NAMALWA (cell line): ENCODE results near the gene FMC1.
"Not testable (repeated sequence)": the region's sequence is repeated elsewhere in the genome, so short reads cannot be mapped to it uniquely, and the experiment has no call there.

Experiments
- DNase-seq: peaks from one replicate; pipeline ENCODE4 v3.0.0-alpha.2; 2015; ENCODE audit warnings: low spot score

The FMC1 gene

DNA sequence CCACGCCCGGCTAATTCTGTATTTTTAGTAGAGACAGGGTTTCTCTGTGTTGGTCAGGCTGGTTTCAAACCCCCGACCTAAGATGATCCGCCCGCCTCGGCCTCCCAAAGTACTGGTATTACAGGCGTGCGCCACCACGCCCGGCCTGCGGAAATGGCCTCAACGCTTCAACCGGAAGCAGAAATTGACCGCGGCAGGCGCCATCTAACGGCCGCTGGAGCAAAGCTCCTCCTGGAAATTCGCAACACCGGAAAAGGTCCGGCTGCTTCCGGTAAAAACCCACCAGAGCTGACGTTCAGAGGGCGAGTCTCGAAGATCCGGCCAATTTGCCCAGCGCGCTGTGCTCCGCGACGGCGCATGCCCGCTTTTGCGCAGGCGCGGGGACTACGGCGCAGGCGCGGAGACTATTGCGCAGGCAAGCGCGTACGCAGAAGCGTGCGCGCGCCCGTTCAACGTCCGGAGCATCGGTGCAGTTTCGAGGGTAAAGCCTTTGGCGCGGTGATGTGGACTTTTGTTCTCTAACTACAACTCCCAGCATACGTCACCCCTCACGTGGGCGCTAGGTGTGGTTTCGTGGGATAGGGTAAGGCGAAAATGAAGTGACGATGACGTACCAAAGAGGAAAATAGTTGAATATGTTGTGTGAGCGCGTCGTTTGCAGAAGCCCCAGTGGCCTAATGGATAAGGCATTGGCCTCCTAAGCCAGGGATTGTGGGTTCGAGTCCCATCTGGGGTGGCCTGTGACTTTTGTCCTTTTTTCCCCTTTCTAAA is 915 bp upstream of the FMC1 start:
- DNase-seq: peak; percentile 100

DNA sequence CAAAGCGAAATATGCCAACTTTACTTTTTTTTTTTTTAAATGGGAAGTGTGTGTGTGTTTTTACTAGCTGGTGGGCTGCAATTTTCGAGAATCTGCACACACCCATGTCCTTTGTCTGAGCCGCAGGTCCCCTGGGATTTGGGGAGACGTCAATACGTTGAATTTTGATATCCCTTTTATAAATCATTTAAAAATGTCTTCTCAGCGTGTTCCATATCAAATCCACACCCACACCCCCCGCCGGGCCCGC is 404 bp upstream of the FMC1 start:
- no peak for DNase-seq

DNA sequence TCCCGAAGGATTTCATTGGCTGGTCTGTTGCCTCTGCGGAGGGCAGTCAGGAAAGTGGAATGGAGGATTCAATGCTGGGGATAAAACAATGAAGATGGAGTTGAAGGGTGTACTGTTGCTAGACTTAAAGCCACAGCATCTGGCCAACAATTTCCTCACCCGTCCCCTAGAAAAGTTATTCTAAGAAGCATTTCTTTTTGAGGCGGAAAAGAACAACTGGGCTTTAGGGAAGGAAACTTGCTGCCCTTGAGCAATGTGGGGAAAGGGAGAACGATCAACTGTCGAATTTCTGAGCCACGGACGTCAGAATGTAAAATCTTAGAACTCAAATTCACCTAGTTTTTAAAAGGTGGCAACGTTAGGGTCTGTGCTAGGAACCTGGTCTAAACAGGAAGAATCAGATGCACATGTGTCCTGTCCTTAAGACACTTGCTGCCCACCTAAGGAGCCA is 664 bp downstream of the FMC1 start:
- no peak for DNase-seq

DNA sequence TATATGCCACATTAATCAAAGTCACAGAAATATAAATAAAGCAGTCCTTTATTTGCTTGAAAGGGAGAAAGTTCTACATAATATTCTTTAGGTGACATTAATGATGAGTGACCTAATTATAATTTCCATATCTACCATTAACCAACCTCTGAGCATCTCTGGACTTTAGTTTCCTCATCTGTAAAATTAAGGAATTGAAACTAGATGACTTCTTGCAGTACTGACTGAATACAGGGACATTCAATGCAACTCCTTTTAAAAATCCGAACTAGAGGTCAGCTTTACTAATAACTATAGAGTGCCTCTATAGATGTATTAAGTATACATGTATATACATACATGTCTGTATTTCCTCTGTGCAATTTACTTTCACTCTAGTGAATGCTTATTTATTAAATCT is 3.9 kb downstream of the FMC1 start:
- peak; percentile 52 for DNase-seq

DNA sequence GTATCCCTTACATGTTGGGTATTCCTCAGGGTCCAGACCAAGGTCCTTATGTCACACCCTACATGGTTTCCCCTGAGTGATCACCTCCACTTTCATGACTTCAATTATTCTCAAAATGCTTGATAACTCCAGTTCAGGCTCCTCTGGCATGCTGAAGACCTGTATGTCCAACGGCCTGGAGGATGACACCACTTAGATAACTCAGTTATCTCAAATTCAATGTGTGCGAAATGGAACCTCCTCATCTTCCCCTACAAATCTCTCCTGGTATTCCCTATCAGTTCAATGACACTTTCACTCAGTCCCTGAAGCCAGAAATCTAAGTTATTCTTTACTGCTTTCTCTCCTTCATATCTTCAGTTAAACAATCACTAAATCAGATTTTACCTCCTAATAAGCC is 9.9 kb downstream of the FMC1 start:
- DNase-seq: no peak

DNA sequence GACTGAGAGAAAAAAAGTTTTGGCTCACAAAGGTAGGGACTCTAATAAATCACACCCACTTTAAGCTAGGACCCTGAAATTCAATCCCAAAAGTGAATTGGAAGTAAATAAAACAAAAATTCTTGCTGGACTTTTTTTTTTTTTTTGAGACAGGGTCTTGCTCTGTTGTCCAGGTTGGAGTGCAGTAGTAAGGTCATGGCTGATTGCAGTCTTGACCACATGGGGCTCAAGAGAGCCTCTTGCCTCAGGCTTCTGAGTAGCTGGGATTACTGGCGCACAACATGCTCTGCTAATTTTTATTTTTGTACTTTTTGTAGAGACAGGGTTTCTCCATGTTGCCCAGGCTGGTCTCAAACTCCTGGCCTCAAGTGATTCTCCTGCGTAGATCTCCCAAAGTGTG is 13.6 kb downstream of the FMC1 start:
- no peak for DNase-seq

DNA sequence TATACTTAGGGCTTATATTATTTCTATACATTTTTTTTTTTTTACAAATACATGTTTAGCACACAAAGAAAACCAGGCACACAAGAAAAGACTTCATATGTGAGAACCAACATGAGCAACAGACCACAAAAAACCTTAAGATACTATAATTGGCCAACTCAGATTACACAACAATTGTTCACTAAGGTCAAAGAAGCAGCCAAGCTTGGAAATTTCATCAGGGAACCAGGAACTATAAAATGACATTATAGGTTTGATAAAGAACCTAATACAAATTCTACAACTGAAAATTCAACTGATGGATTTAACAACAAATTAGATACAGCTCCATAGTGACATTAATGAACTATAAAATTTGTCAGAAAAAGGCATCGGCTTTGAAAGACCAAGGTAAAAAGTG is 14.2 kb downstream of the FMC1 start:
- DNase-seq: no peak

DNA sequence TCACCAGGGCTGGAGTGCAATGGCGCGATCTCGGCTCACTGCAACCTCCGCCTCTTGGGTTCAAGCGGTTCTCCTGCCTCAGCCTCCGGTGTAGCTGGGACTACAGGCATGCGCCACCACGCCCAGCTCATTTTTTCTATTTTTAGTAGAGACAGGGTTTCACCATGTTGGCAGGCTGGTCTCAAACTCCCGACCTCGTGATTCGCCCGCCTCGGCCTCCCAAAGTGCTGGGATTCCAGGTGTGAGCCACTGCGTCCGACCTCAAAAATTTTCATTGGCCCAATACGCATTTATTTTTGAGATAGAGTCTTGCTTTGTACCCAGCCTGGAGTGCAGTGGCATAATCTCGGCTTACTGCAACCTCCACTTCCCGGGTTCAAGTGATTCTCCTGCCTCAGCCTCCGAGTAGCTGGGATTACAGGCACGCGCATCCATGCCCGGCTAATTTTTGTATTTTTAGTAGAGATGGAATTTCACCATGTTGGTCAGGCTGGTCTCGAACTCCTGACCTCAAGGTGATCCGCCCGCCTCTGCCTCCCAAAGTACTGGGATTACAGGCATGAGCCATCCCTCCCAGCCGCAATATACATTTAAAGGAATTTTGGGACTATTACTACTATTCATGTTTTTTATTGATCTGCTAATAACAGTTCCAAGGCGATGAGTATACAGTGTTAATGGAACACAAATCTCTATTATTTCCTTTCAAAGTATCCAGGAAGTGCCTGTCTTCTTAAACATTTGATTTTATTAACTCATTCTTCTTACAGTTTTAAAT is 16.8 kb downstream of the FMC1 start:
- not testable (repeated sequence) for DNase-seq

DNA sequence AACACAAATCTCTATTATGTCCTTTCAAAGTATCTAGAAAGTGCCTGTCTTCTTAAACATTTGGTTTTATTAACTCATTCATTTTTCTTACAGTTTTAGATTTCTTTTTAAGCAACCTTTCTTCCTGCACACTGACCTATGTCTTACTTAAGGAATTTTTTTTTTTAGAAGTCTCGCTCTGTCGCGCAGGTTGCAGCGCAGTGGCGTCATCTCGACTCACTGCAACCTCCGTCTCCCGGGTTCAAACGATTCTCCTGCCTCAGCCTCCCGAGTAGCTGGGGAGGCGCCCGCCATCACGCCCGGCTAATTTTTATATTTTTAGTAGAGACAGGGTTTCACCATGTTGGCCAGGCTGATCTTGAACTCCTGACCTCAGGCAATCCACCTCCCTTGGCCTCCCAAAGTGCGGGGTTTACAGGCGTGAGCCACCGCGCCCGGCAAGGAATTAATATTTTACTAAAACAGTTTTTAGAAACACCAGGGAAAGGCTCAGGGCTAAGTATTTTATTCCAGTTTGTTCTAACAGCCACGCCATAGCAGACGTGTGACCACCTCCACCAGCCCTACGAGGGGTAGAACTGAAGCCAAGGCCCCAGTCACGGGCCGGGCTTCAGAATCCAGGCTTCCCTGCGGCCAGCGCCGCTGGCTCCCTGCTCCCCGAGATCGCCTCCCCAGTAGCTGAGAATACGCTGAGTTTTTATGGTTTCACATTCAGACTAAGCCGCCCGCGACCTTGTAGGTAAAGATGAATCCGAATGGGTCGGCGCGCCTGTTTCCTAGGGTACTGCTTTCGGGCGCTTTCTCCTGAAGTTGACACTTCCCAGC is 17.6 kb downstream of the FMC1 start:
- DNase-seq: peak; percentile 81

DNA sequence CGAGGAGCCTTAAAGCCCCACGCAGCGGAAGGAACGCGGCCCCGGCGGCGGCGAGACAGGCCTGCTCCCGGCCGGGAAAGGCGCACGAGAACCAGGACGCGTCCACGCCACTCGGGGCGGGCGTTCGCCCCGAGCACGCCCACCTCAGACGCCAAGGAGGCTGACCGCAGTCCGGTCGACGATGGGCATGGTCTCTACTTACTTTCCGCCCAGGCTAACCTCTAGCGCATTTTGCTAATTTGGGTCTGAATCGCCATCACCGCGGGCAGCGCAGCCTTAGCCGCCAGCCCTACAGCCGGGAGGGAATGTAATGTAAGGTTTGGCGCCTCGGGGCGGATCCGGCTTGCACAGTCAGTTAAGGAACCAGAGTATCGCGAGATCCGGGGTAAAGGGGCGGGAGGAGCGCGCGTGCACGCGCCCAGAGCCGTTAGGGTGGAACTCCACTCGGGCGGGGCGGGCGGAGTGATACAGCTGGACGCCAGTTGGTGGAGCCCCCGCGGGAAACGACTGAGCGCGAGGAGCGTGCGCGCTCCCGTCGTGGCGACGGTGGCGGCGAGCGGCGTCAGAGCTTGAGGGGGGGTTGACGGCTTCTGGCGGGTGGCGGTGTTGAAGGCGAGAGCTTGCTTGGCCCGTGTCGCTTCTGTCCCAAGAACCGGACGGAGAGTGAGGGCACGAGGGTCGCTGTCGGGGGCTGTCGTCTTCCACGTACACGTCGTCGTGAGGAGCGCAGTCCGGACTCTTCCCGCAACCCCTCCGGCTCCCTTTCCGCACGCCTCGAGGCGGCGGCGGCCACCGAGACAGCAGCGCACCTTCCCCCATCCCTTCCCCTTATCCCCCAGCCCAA is 18.5 kb downstream of the FMC1 start, which contains the start of gene LUC7L2:
Gene LUC7L2 (plus strand): TSS at position 529 of the 844 bp plus-strand sequence. CDS start 368 bp downstream, outside the sequence.
- DNase-seq: peak; percentile 99

DNA sequence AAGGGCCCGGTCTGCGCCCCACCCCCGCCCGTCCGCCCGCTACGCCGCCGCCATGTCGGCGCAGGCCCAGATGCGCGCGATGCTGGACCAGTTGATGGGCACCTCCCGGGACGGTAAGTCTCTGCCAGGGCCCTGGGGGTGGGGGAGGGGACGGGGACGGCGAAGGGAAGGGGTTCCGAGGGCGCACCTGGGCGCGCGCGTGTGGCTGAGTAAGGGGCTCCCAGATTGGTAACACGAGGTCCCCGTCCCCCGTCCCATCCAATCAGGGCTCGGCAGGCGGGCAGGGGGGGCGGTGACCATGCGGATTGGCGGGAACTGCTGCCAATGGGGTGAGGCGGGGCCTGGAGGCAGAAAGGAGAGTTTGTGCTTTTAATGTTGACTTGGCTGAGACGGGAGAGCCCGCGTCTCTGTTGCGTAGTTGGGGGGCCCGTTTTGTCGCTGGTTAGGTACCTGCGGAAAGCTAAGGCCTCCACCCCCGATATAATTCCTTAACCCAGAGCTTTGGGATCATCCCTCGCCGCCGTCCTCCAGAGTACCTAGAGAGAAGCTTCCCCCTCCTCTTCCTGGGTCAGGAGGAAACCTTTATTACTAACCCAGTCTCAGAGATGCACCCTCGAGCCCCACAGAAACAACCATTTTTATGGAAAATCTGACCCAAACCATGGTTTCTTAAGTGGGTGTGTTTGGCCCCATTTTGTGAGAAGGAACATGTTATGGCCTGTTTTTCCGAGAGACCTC is 19.2 kb downstream of the FMC1 start:
- peak; percentile 99 for DNase-seq

DNA sequence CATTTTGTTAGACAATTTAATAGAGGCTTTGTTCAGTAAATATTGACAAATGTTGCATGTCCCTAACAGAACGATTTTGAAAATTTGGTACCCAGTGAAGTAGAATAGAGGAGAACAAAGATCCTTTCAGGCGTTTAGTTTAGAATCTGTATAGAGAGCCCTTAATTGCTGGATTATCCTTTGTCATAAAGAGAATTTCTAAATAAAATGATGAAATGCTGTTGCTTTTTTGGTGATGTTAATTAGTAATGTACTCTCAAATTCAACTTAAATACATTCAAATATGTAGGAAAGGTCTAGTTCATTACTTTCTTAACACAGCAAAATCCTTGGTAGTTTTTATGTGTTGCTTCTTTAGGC is 19.8 kb downstream of the FMC1 start:
- DNase-seq: no peak

DNA sequence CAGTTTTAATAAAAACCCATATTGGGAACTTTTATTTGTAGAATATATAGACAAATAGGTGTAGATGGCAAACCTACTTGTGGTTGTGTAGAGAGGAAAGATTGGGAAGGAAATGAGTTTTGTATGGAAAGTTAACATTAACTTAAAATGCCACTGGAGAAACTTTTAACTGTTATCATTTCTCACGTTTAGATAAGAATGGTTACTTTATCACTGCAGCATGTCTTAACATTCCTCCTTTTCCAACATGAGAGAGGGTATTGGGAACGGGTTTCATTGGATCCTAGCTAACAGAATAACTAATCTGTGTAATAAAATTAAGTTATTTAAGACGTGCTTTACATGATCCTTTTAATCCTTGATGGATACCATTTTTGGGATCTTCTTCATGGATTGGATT is 20.4 kb downstream of the FMC1 start:
- no peak for DNase-seq

DNA sequence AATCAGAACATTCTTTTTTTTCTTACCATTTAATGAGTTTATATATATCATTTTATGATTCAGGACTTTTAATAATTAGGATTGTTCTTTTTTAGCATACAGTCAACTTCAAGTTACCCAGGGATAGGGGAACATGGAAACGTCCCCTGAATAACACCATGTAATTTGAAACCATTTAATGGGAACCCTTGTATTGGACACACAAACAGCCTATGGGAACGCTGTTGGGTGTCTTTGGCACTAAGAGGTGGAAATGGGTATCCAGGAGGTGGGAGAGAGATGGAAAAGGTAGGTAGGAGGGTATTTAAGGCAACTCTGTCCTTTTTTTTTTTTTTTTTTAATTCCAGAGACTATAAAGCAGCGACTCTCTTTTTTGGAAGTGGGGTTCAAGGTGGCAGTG is 21.2 kb downstream of the FMC1 start:
- DNase-seq: no peak

DNA sequence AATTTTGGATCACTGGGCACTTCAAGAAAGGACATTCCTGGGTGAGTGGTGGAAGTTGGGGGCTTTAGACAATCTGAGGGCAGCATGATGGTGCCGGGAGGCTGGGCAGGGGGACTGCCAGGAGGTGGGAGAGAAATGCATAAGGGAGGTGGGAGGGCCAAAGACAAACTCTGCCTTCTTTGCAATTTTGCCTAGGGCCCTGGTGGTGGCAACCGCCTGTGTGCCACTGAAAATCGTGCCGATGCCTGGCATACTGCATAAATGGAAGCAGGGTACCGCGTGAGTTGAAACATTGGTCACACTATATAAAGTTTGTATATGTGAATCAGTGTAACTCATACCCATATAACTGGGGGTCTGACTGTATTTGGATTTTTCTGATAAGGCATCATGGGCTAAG is 21.8 kb downstream of the FMC1 start:
- no peak for DNase-seq

DNA sequence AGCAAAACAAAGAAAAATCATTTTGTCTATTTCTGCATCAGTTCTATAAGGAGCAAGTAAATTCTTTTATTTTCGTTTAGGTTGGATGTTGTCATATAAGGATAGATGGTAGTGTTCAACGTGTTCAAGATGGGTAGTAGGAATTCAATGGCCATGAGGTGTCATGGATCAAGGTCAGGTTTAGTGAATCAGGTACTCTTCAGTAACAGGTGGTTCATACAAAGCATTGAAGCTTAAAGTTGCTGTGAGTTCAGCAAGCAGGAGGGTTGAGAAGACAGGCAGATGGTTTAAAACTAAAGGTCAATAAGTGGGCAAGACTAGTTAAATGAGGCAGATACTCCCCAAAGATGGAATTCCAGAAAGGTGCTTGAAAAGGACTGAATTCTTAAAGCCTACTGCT is 24.2 kb downstream of the FMC1 start:
- no peak for DNase-seq

DNA sequence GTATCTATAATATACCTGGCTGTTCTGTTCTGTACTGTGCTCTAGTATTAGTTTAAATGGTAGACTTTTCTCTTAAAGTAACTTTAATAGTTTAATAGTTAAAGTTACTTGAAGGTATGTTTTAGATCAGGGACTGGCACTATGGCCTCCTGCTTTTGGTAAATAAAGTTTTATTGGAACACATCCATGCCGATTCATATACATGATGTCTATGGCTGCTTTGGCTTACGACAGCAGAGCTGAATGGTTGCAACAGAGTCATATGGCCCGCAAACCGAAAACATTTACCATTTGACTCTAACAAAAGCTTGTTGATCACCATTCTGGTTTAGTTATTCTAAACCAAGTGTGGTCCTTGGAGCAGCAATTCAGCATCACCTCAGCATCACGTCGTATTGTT is 25.3 kb downstream of the FMC1 start:
- DNase-seq: no peak

DNA sequence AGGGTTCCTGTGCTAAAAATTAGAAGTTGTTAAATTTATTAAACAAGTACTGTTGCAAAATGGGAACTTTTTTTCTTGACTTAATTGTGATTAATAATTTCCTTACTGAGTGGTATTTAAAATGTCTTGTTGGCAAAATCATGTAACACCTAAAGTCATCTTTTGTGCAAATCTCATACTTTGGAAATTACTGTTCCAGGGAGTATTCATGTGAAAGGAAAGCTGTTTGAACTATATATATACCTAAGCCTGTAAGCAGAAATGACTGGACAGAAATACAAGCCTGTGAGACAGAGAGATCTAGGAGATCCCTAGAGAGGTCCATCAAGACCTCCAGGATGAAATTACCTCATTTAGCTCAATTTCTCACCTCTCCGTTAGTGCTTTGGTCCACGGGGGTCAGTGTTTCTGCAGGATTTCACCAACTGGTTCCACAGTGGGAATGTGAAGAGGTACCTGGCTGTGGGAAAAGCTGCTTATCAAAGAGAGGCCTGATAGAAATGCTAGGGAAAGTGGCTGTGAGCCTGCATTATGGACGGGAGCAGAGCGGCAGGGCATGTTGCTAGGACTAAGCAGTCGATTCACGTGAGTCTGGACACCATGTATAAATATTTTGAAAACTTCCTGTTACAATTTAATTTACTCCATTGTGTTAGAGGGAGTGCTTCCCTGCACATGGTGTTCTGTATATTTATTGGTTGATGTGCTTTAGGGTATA is 26.5 kb downstream of the FMC1 start:
- no peak for DNase-seq

DNA sequence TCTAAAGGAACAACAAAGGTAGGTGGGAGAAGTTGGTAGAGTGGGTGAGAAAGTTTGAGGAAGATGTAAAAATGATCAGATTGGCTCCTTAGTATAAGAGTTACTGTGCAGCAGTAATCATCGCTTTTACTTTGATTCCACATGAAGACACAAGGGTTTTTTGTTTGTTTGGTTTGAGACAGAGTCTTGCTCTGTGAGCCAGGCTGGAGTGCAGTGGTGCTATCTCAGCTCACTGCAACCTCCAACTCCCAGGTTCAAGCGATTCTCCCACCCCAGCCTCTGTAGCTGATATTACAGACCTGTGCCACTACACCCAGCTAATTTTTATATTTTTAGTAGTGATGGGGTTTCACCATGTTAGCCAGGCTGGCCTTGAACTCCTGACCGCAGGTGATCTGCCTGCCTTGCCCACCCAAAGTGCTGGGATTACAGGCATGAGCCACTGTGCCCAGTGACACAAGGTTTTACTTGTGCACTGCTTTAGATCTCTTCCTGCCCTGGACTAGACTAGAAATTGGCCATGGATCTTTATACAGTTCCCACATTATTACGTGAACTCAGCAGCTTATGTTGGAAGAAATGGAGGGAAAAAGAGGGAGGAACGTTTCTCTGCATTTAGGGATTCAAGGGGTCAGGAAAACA is 29.3 kb downstream of the FMC1 start:
- no peak for DNase-seq

DNA sequence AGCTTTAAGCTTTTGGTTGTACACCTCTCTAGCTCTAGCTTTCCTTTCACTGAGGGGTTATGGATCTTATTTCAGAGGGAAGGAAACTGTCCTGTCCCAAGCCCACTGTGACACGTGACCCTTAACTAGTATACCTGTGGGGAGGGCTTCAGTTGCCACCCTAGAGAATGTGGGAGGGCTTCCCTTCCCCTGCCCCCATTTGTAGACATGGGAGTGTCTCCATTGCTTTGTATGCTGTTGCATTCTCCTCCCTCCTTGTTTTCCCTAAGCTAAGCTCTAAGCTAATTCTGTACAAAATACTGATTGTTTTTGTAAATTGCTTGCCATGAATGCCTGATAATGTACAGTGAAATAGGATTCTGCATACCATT is 29.8 kb downstream of the FMC1 start:
- DNase-seq: no peak
